ENCODE data around the gene MINK1.

GRCh38 chr17:4879601-4880000 lies 46.5 kb downstream of the MINK1 start:
- no peak for TF ChIP-seq CTCF (IDR thresholded peaks at IDR 0.05; ENCODE audit: control extremely low read depth in 1 of 3, insufficient read depth in 1 of 3, low read depth in 1 of 3, low read length in 3 of 3)
- TF ChIP-seq SP1 (IDR thresholded peaks at IDR 0.05; ENCODE audit: low read depth, low read length): no peak
- TF ChIP-seq PHF8 (conservative IDR thresholded peaks at IDR 0.05; ENCODE audit: low read depth, low read length): no peak
